ENCODE results near the gene MNX1. TPM values are rescaled to one million over a fixed set of nuclear protein-coding genes. Genes with fewer than 3 reads are reported as not detected.

Gene MNX1
- total RNA-seq, 4 donors from 2014 or later, result 0.28 TPM; not detected in 3

GRCh38 chr7:156975620-156976019 lies 34.8 kb downstream of the MNX1 start:
- H3K4me3 ChIP-seq, result no peak overlapping the region
- peaks cover 0 to 8% of the 10 kb centered on the region in 2 donors for H3K9me3 ChIP-seq
- no peaks in the 10 kb centered on the region for H3K27me3 ChIP-seq
- no peaks in the 10 kb centered on the region for H3K36me3 ChIP-seq
- TF ChIP-seq CTCF (IDR thresholded peaks at IDR 0.05) (no peak), POLR2A (IDR thresholded peaks at IDR 0.05) (no peak)
- H3K4me1 ChIP-seq, result no peaks in the 10 kb centered on the region
- H3K27ac ChIP-seq, result no peak overlapping the region
- intact Hi-C loops (cut with DNase I; ENCODE audit: low total_unique reads), result no loop called here
- no peak for DNase-seq

- H3K27me3 ChIP-seq, result no peaks in the 10 kb centered on the region
- no peaks in the 10 kb centered on the region for H3K4me1 ChIP-seq
- intact Hi-C loops (cut with DNase I; ENCODE audit: low total_unique reads), result no loop called here
- DNase-seq, result no peak
- H3K27ac ChIP-seq, result no peak overlapping the region
- no peaks in the 10 kb centered on the region for H3K36me3 ChIP-seq
- H3K4me3 ChIP-seq, result no peak overlapping the region
- TF ChIP-seq CTCF (IDR thresholded peaks at IDR 0.05), result peak in 3 of 4 experiments; percentile 18 to 38 (median 18)
- no peak for TF ChIP-seq POLR2A (IDR thresholded peaks at IDR 0.05)
- H3K9me3 ChIP-seq, result no peaks in the 10 kb centered on the region
These were observed 40.5 kb downstream of the MNX1 start for GRCh38 chr7:156969972-156970420.

GRCh38 chr7:156968183-156968582 lies 42.3 kb downstream of the MNX1 start:
- no peak for DNase-seq
- H3K4me1 ChIP-seq, result no peaks in the 10 kb centered on the region
- intact Hi-C loops (cut with DNase I; ENCODE audit: low total_unique reads), result no loop called here
- H3K9me3 ChIP-seq, result no peaks in the 10 kb centered on the region
- no peak overlapping the region for H3K4me3 ChIP-seq
- no peak overlapping the region for H3K27ac ChIP-seq
- no peaks in the 10 kb centered on the region for H3K36me3 ChIP-seq
- TF ChIP-seq POLR2A (IDR thresholded peaks at IDR 0.05) (no peak), CTCF (IDR thresholded peaks at IDR 0.05) (no peak)
- H3K27me3 ChIP-seq, result no peaks in the 10 kb centered on the region

- no peak overlapping the region for H3K4me3 ChIP-seq
- intact Hi-C loops (cut with DNase I; ENCODE audit: low total_unique reads), result no loop called here
- DNase-seq, result no peak
- H3K9me3 ChIP-seq, result no peaks in the 10 kb centered on the region
- H3K4me1 ChIP-seq, result no peaks in the 10 kb centered on the region
- H3K27ac ChIP-seq, result no peak overlapping the region
- no peaks in the 10 kb centered on the region for H3K27me3 ChIP-seq
- TF ChIP-seq POLR2A (IDR thresholded peaks at IDR 0.05) (no peak), CTCF (IDR thresholded peaks at IDR 0.05) (no peak)
- H3K36me3 ChIP-seq, result no peaks in the 10 kb centered on the region
These were observed 44.1 kb downstream of the MNX1 start for GRCh38 chr7:156966387-156966786.

- TF ChIP-seq CTCF (IDR thresholded peaks at IDR 0.05) (no peak), POLR2A (IDR thresholded peaks at IDR 0.05) (no peak)
- H3K27me3 ChIP-seq, result no peaks in the 10 kb centered on the region
- no peaks in the 10 kb centered on the region for H3K9me3 ChIP-seq
- no peak for DNase-seq
- H3K4me3 ChIP-seq, result no peak overlapping the region
- no peaks in the 10 kb centered on the region for H3K36me3 ChIP-seq
- intact Hi-C loops (cut with DNase I; ENCODE audit: low total_unique reads), result no loop called here
- H3K27ac ChIP-seq, result no peak overlapping the region
- H3K4me1 ChIP-seq, result no peaks in the 10 kb centered on the region
These were observed 45.5 kb downstream of the MNX1 start for GRCh38 chr7:156964971-156965370.

All from uterus (tissue), 4 donors.